Measurements from ENCODE around the gene SLU7.

The SLU7 gene

DNA sequence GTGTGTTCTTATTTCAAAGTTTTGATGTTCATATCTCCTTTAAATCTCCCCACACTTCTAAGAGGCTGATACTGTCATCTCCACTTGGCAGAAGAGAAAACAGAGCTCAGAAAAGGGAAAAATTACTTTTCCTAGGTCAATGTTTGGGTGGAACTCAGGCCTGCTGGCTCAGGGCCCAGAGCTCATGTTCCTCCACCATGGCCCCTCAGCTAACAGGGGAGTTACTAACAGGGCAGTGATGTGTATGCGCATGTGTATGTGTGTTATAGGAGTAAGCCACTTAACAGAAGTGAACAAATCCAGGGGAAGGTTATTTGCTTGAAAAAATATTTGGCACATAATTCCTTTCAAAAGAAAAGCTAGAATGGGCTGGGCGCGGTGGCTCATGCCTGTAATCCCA is 51.0 kb downstream of the SLU7 start:
- DNase-seq (ENCODE audit: low read depth) = no peak
- no peak overlapping the region for H3K4me3 ChIP-seq (ENCODE audit: low read depth, low read length)
- TF ChIP-seq, protein P1, sequence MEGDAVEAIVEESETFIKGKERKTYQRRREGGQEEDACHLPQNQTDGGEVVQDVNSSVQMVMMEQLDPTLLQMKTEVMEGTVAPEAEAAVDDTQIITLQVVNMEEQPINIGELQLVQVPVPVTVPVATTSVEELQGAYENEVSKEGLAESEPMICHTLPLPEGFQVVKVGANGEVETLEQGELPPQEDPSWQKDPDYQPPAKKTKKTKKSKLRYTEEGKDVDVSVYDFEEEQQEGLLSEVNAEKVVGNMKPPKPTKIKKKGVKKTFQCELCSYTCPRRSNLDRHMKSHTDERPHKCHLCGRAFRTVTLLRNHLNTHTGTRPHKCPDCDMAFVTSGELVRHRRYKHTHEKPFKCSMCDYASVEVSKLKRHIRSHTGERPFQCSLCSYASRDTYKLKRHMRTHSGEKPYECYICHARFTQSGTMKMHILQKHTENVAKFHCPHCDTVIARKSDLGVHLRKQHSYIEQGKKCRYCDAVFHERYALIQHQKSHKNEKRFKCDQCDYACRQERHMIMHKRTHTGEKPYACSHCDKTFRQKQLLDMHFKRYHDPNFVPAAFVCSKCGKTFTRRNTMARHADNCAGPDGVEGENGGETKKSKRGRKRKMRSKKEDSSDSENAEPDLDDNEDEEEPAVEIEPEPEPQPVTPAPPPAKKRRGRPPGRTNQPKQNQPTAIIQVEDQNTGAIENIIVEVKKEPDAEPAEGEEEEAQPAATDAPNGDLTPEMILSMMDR (conservative IDR thresholded peaks at IDR 0.05; ENCODE audit: low read depth, low read length) = no peak

DNA sequence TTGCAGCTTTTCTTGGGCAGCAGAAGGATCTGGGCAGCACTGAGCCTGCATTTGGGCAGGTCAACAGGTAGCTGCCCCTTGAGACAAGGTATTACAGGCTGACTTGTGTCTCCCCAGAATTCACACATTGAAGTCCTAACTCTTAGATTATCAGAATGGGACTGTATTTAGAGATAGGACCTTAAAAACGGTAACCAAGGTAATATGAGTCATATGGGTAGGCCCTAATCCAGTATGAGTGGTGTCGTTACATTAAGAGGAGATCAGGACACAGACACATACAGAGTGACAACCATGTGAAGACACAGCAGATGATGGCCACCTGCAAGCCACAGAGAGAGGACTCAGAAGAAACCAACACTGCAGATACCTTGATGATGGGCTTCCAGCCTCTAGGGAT is 51.6 kb downstream of the SLU7 start:
- no peak for DNase-seq (ENCODE audit: low read depth)
- TF ChIP-seq, protein P1 (conservative IDR thresholded peaks at IDR 0.05; ENCODE audit: low read depth, low read length) = no peak
- H3K4me3 ChIP-seq (ENCODE audit: low read depth, low read length) = no peak overlapping the region

DNA sequence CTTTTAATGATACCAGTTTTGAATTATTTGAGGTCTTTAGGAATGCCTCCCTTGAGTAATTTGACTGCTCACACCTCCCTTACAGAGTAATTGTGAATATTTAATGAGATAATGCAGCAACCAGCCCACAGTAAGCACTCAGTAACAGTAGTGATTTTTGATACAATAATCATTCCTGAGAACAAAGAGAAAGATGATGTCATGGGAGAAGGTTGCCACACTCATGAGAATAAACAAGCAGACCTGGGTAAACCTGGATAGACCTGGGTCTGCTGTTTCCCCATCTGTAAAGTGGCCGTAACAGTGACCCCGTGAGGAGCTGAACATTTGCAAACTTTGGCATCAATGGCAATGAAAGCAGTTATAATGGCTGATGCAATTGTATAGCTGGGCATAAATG is 52.7 kb downstream of the SLU7 start:
- TF ChIP-seq, protein P1 (conservative IDR thresholded peaks at IDR 0.05; ENCODE audit: low read depth, low read length) = no peak
- no peak for DNase-seq (ENCODE audit: low read depth)
- no peak overlapping the region for H3K4me3 ChIP-seq (ENCODE audit: low read depth, low read length)

DNA sequence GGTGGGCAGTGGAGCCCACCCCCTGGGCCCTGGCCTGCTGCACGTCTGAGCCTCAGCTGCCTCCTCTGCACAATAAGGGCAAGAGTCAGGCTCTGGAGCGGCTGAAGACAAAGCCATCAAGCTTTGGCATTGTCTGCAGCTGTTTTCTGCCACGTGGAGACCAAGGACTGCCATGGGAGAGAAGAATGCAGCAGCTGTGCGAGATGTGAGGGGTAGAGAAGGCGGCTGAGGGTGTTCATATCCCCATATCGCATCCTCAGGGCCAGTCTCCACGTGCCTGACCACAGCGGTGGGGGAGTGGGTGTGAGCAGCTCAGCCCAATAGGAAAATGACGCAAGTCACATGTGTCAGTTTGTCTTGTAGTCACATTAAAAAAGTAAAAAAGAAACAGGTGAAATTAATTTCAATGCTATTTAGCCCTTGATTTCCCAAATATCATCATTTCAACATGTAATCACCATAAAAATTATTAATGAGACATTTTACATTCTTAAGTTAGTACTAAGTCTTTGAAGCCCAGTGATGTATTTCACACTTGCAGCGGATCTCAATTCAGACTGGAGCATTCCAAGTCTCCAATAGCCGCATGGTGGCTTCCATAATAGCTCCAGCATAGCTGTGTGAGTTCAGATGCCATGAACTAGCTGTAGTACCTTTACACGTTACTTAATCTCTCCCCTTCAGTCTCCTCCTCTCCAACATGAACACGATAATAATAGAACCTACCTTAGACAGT is 55.1 kb downstream of the SLU7 start:
- no peak for DNase-seq (ENCODE audit: low read depth)
- TF ChIP-seq, protein P1 (conservative IDR thresholded peaks at IDR 0.05; ENCODE audit: low read depth, low read length) = no peak
- no peak overlapping the region for H3K4me3 ChIP-seq (ENCODE audit: low read depth, low read length)

DNA sequence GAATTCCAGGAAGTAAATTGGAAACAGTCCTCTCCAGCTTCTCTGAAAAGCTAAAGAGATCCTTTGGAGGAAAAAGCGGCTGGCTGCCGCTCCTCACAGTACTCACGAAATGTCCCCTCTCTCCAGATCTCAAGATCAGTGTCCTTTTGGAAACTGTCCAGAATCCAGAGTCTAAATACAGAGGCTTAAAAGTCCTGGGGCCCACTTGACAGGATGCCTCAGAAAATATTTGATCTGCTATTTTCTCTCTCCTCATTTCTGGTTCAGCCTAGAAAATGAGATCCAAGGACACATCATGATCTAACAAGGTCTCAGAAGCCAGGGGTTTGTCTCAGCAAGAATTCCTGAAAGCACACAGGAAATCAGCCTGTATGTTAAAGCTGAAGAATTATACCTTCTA is 55.7 kb downstream of the SLU7 start:
- TF ChIP-seq, protein P1 (conservative IDR thresholded peaks at IDR 0.05; ENCODE audit: low read depth, low read length) = no peak
- no peak for DNase-seq (ENCODE audit: low read depth)
- no peak overlapping the region for H3K4me3 ChIP-seq (ENCODE audit: low read depth, low read length)

DNA sequence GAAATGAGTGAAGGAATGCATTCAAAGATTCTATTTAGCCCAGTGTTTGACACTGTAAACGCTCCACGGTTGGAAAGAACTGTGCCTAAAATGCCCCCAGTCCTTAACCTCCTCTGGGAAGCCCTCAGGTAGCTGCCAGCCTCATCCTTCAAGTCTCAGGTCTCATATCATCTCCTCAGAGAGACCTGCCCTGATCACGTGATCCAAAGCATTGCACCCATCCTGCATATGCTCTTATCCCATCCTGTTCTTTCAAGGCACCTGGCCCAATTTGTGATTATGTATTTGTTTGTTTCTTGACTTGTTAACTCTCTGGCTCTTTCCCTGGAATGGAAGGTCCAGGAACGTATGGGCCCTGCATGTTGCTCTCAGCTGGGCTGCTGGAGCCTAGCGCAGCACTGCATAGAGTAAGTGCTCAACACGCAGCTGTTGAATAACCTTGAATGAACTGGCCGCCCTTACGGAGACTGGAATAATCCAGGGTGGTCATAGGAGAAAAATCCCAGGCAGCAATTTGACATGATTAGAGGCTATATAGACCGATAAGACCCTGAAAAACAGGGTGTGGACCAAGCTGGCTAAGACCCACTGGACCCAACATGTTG is 57.2 kb downstream of the SLU7 start:
- H3K4me3 ChIP-seq (ENCODE audit: low read depth, low read length) = no peak overlapping the region
- no peak for DNase-seq (ENCODE audit: low read depth)
- TF ChIP-seq, protein P1 (conservative IDR thresholded peaks at IDR 0.05; ENCODE audit: low read depth, low read length) = no peak

DNA sequence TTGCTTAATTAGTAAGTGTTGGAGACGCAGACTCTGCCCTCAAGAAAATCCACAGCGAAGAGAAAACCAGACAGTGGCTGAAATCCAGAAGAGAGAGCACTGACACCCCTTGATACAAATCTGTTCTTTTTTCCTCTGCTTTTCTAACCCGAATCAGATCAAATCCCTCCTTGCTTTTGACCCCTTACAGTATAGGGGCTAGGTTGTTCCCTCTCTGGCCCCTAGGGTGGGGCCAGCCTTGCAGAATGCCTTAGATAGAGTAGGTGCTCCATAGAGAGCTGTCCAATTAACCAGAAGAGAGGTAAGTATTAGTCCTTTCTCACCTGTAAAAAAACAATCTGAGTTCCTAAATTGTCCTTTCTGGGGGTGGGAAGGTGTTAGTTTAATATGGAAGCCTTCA is 58.6 kb downstream of the SLU7 start:
- DNase-seq (ENCODE audit: low read depth) = no peak
- TF ChIP-seq, protein P1 (conservative IDR thresholded peaks at IDR 0.05; ENCODE audit: low read depth, low read length) = no peak
- no peak overlapping the region for H3K4me3 ChIP-seq (ENCODE audit: low read depth, low read length)

Measured in choroid plexus epithelial cell (primary cell).